ENCODE results near the gene HOXD3. TPM values are rescaled to one million over a fixed set of nuclear protein-coding genes. Genes with fewer than 3 reads are reported as not detected.

The HOXD3 gene
- total and polyA plus RNA-seq, 7 experiments from 2014 or later: not detected

DNA sequence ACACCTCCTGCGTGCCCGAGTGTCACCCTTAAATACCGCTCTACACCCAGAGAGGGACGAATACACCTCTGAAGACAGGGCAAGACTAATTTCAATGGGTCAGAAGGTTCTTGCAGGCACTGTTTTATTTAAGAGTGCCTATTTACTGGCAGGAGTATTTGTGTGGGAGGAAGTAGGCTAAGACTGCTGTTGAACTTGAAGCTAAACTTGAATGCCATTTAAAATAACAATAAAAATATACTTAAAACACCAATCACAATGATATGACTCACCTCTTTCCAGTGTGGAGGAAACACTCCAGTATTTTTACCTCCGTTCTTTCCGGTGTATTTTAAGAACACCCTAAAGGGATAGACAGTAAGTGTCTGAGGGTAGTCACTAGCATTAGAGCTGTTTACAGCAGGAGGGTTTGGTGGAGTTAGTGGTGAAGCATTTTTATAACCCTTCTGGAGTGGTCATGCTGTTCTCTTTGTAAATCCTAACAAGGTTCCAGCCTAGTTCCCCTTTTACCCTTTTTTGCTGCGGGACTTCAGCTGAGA lies 21.7 kb downstream of the HOXD3 start:
- Histone ChIP-seq H3K36me3 (ENCODE audit: control insufficient read depth in 2 of 3, insufficient read depth in 3 of 3, low read length in 3 of 3) (no peaks in the 10 kb centered on the region), H3K27ac (ENCODE audit: low read depth, low read length) (no peak overlapping the region), H3K4me1 (ENCODE audit: control insufficient read depth in 2 of 2, insufficient read depth in 2 of 2, low read length in 2 of 2) (no peaks in the 10 kb centered on the region), H3K4me3 (ENCODE audit: low read length) (no peak overlapping the region), H3K9me3 (ENCODE audit: control insufficient read depth in 2 of 3, low read length in 3 of 3) (no peaks in the 10 kb centered on the region), H3K27me3 (ENCODE audit: control insufficient read depth in 2 of 2, insufficient read depth in 2 of 2, low read length in 2 of 2) (peaks cover 15 to 33% of the 10 kb centered on the region in 2 donors)
- ChIA-PET POLR2A (no interaction called here), CTCF (no interaction called here)
- no peak for DNase-seq
- H3K4me3 Mint-ChIP-seq: peak overlapping the region in 4 of 10 donors; percentile 24 to 57 (median 48)
- intact Hi-C loops (cut with micrococcal nuclease): no loop called here
- H3K9me3 Mint-ChIP-seq: peaks cover 0 to 3% (median 0%) of the 10 kb centered on the region in 11 donors
- H3K27me3 Mint-ChIP-seq: peaks cover 79 to 95% (median 87%) of the 10 kb centered on the region in 5 donors
- no peak overlapping the region for H3K27ac Mint-ChIP-seq
- H3K36me3 Mint-ChIP-seq: peaks cover 0 to 10% (median 0%) of the 10 kb centered on the region in 5 donors
- no peak for ATAC-seq
- H3K4me1 Mint-ChIP-seq: peaks cover 0 to 19% (median 10%) of the 10 kb centered on the region in 7 donors

DNA sequence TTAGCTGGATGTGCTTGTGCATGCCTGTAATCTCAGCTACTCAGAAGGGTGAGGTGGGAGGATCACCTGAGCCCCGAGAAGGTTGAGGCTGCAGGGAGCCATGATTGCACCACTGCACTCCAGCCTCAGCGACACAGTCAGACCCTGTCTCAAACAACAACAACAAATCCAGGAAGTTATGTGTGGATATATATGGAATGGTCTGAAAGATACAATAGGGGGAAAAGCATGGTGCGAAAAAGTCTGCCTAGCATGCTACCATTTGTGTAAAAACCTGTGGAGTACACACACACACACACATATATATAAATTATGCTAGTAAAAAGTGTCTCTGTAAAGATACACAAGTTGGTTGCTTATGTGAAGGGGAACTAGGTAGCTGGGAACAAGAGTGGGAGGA lies 24.4 kb downstream of the HOXD3 start:
- Mint-ChIP-seq H3K4me3 (no peak overlapping the region), H3K36me3 (peaks cover 0 to 8% (median 0%) of the 10 kb centered on the region in 5 donors), H3K4me1 (peaks cover 0 to 13% (median 5%) of the 10 kb centered on the region in 7 donors), H3K27me3 (peaks cover 74 to 95% (median 85%) of the 10 kb centered on the region in 5 donors), H3K9me3 (peaks cover 0 to 3% (median 0%) of the 10 kb centered on the region in 11 donors), H3K27ac (no peak overlapping the region)
- Histone ChIP-seq H3K36me3 (ENCODE audit: control insufficient read depth in 2 of 3, insufficient read depth in 3 of 3, low read length in 3 of 3) (no peaks in the 10 kb centered on the region), H3K4me1 (ENCODE audit: control insufficient read depth in 2 of 2, insufficient read depth in 2 of 2, low read length in 2 of 2) (no peaks in the 10 kb centered on the region), H3K4me3 (ENCODE audit: low read length) (no peak overlapping the region), H3K9me3 (ENCODE audit: control insufficient read depth in 2 of 3, low read length in 3 of 3) (no peaks in the 10 kb centered on the region), H3K27ac (ENCODE audit: low read depth, low read length) (no peak overlapping the region), H3K27me3 (ENCODE audit: control insufficient read depth in 2 of 2, insufficient read depth in 2 of 2, low read length in 2 of 2) (peaks cover 5 to 16% of the 10 kb centered on the region in 2 donors)
- intact Hi-C loops (cut with micrococcal nuclease): no loop called here
- ChIA-PET CTCF (no interaction called here), POLR2A (no interaction called here)
- ATAC-seq (no peak), DNase-seq (no peak)

DNA sequence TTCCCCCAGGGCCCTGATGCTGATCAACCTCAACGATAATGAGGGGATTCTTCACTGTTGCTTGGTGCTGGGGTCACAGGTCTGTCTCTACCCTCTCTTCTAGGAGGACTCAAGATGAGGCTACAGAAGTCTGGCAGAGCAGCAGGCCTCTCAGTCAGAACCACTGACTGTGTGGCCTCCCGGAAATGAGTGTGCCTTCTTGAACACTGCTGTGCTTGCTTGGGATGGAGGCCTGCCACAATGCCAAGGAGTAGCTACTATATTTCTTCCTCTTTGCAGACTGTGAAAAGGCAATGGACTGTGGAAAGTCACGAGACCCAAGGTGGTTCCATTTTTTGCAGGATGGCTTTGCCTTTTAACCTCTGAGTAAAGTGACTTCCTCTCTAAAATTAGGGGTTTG lies 25.6 kb downstream of the HOXD3 start:
- Histone ChIP-seq H3K4me3 (ENCODE audit: low read length) (no peak overlapping the region), H3K36me3 (ENCODE audit: control insufficient read depth in 2 of 3, insufficient read depth in 3 of 3, low read length in 3 of 3) (no peaks in the 10 kb centered on the region), H3K9me3 (ENCODE audit: control insufficient read depth in 2 of 3, low read length in 3 of 3) (no peaks in the 10 kb centered on the region), H3K27ac (ENCODE audit: low read depth, low read length) (no peak overlapping the region), H3K4me1 (ENCODE audit: control insufficient read depth in 2 of 2, insufficient read depth in 2 of 2, low read length in 2 of 2) (peaks cover 0 to 2% of the 10 kb centered on the region in 2 donors), H3K27me3 (ENCODE audit: control insufficient read depth in 2 of 2, insufficient read depth in 2 of 2, low read length in 2 of 2) (peaks cover 5 to 11% of the 10 kb centered on the region in 2 donors)
- no peak for DNase-seq
- intact Hi-C loops (cut with micrococcal nuclease): no loop called here
- CTCF ChIA-PET: no interaction called here
- peaks cover 0 to 7% (median 0%) of the 10 kb centered on the region in 11 donors for H3K9me3 Mint-ChIP-seq
- H3K4me1 Mint-ChIP-seq: peaks cover 7 to 17% (median 9%) of the 10 kb centered on the region in 7 donors
- H3K27ac Mint-ChIP-seq: no peak overlapping the region
- ATAC-seq: no peak
- H3K27me3 Mint-ChIP-seq: peaks cover 73 to 94% (median 84%) of the 10 kb centered on the region in 5 donors
- peaks cover 0 to 5% (median 0%) of the 10 kb centered on the region in 5 donors for H3K36me3 Mint-ChIP-seq
- H3K4me3 Mint-ChIP-seq: no peak overlapping the region
- POLR2A ChIA-PET: interaction anchor here (0.6 kb wide), 1 partner anchor 15 kb away, joined by 3 read pairs; no protein-coding TSS in a partner anchor

DNA sequence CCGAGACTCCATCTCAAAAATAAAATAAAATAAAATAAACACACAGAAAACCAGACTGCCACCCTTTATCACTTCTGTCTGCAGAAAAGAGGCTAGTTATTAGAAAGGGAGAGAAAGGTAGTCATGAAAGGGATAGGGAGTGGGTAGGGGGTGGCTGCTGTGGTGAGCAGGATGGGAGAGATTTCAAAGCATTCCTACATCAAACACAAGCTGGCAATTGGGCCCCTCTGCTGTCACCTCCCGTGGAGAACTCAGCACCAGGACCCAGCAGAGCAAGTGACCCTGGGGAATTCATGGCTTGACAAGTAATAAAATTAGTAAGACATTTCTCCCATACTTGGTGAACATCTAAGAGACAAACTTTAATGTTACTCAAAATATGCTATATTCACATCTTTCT lies 27.6 kb downstream of the HOXD3 start:
- Mint-ChIP-seq H3K9me3 (peaks cover 0 to 7% (median 0%) of the 10 kb centered on the region in 11 donors), H3K27me3 (peaks cover 72 to 87% (median 76%) of the 10 kb centered on the region in 5 donors), H3K36me3 (peaks cover 0 to under 1% (median 0%) of the 10 kb centered on the region in 5 donors), H3K27ac (no peak overlapping the region), H3K4me1 (peaks cover 11 to 21% (median 17%) of the 10 kb centered on the region in 7 donors), H3K4me3 (no peak overlapping the region)
- CTCF ChIA-PET: no interaction called here
- no peak for ATAC-seq
- Histone ChIP-seq H3K27me3 (ENCODE audit: control insufficient read depth in 2 of 2, insufficient read depth in 2 of 2, low read length in 2 of 2) (peaks cover 0 to 13% of the 10 kb centered on the region in 2 donors), H3K9me3 (ENCODE audit: control insufficient read depth in 2 of 3, low read length in 3 of 3) (no peaks in the 10 kb centered on the region), H3K27ac (ENCODE audit: low read depth, low read length) (no peak overlapping the region), H3K4me1 (ENCODE audit: control insufficient read depth in 2 of 2, insufficient read depth in 2 of 2, low read length in 2 of 2) (peaks cover 3 to 7% of the 10 kb centered on the region in 2 donors), H3K36me3 (ENCODE audit: control insufficient read depth in 2 of 3, insufficient read depth in 3 of 3, low read length in 3 of 3) (no peaks in the 10 kb centered on the region), H3K4me3 (ENCODE audit: low read length) (no peak overlapping the region)
- intact Hi-C loops (cut with micrococcal nuclease): no loop called here
- DNase-seq: no peak
- POLR2A ChIA-PET: no interaction called here

DNA sequence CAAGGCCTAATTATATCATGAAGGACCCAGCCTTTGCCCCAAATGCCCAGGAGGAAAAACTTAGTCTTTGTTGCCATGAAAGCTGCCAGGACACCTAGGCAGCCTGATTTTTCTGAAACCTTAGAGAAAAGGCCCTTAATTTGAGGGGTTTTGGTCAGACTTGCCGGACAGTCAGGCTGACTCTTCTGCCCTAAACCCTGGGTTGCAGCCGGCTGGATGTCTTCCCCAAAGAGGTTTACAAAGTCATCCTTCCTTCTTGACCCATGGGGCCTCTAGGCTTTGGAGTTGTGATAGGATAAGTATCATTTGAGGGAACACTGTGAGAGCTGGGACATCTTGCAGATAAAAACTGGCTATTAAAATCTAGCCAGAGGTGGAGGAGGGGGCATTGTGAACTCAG lies 28.9 kb downstream of the HOXD3 start:
- H3K4me1 Mint-ChIP-seq: peaks cover 11 to 24% (median 21%) of the 10 kb centered on the region in 7 donors
- peaks cover 69 to 87% (median 77%) of the 10 kb centered on the region in 5 donors for H3K27me3 Mint-ChIP-seq
- Histone ChIP-seq H3K27ac (ENCODE audit: low read depth, low read length) (no peak overlapping the region), H3K9me3 (ENCODE audit: control insufficient read depth in 2 of 3, low read length in 3 of 3) (no peaks in the 10 kb centered on the region), H3K4me1 (ENCODE audit: control insufficient read depth in 2 of 2, insufficient read depth in 2 of 2, low read length in 2 of 2) (peaks cover 3 to 9% of the 10 kb centered on the region in 2 donors), H3K36me3 (ENCODE audit: control insufficient read depth in 2 of 3, insufficient read depth in 3 of 3, low read length in 3 of 3) (no peaks in the 10 kb centered on the region), H3K4me3 (ENCODE audit: low read length) (no peak overlapping the region), H3K27me3 (ENCODE audit: control insufficient read depth in 2 of 2, insufficient read depth in 2 of 2, low read length in 2 of 2) (peaks cover 4 to 20% of the 10 kb centered on the region in 2 donors)
- peak overlapping the region in 4 of 10 donors; percentile 23 to 61 (median 43) for H3K4me3 Mint-ChIP-seq
- ChIA-PET CTCF (no interaction called here), POLR2A (no interaction called here)
- intact Hi-C loops (cut with micrococcal nuclease): loop anchor here in 1 of 2 donors (2.0 kb wide), 2 partner anchors 13 to 53 kb away; no protein-coding TSS in a partner anchor
- no peak for DNase-seq
- no peaks in the 10 kb centered on the region for H3K36me3 Mint-ChIP-seq
- peaks cover 0 to 7% (median 0%) of the 10 kb centered on the region in 11 donors for H3K9me3 Mint-ChIP-seq
- no peak for ATAC-seq
- H3K27ac Mint-ChIP-seq: no peak overlapping the region

DNA sequence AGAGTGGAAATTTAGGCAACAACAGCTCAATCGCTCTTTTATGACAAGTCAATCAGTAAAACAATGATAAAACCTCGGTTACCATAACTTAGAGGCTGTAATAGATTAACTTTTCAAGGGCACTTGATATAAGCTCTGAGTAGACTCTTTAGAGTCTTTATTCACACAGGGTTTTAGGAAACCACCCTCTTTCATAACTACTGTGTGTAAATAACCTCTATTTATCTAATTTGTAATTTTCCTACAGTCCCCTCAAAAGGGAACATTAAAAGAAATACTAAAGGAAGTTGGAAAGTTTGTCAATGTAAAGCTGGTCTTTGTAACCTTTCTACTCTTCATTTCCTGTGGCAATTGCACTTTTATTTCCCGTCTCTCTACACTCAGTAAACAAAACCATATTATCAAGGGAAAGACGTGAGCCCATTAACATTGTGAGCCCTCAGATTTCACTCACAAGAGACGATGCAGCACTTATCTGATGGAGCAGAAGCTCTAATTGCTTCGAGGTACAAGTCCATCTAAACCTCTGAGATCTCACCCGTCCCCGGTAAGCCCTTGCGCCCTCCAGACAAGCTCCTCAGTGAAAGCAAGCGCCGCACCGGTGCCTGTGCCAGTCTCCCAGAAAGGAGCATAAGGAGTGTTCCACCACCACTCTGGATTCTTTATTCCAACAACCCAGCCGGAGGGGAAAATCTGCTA lies 30.2 kb downstream of the HOXD3 start:
- H3K4me1 ChIP-seq (ENCODE audit: control insufficient read depth in 2 of 2, insufficient read depth in 2 of 2, low read length in 2 of 2): peaks cover 3 to 9% of the 10 kb centered on the region in 2 donors
- peak overlapping the region; percentile 82 to 95 (median 91) for H3K4me3 Mint-ChIP-seq
- ATAC-seq (no peak), DNase-seq (no peak)
- H3K27ac ChIP-seq (ENCODE audit: low read depth, low read length): no peak overlapping the region
- peak overlapping the region; percentile 65 for H3K4me3 ChIP-seq (ENCODE audit: low read length)
- peak overlapping the region in 1 of 9 donors; percentile 25 for H3K27ac Mint-ChIP-seq
- intact Hi-C loops (cut with micrococcal nuclease): loop anchor here in 1 of 2 donors (2.0 kb wide), 2 partner anchors 15 to 55 kb away; no protein-coding TSS in a partner anchor
- ChIA-PET CTCF (no interaction called here), POLR2A (no interaction called here)
- H3K27me3 ChIP-seq (ENCODE audit: control insufficient read depth in 2 of 2, insufficient read depth in 2 of 2, low read length in 2 of 2): peaks cover 4 to 24% of the 10 kb centered on the region in 2 donors
- no peaks in the 10 kb centered on the region for H3K36me3 ChIP-seq (ENCODE audit: control insufficient read depth in 2 of 3, insufficient read depth in 3 of 3, low read length in 3 of 3)
- H3K36me3 Mint-ChIP-seq: no peaks in the 10 kb centered on the region
- peaks cover 0 to 7% (median 0%) of the 10 kb centered on the region in 11 donors for H3K9me3 Mint-ChIP-seq
- peaks cover 11 to 24% (median 21%) of the 10 kb centered on the region in 7 donors for H3K4me1 Mint-ChIP-seq
- H3K9me3 ChIP-seq (ENCODE audit: control insufficient read depth in 2 of 3, low read length in 3 of 3): no peaks in the 10 kb centered on the region
- H3K27me3 Mint-ChIP-seq: peaks cover 76 to 85% (median 83%) of the 10 kb centered on the region in 5 donors
